Head of caudate nucleus (tissue), 42 donors: ENCODE measurements around the gene KDM7A.
"Not testable (repeated sequence)": the region's sequence is repeated elsewhere in the genome, so short reads cannot be mapped to it uniquely, and the experiment has no call there.

Experiments
- DNase-seq, 42 donors: peaks; one replicate each; pipeline versions ENCODE4 v3.0.0 to v3.0.0-alpha.2; 2020 to 2021; ENCODE audit warnings: mixed read lengths in 7 of 42
- intact Hi-C: fragments of 100-400 bp; cut with DNase I; formaldehyde crosslinking; loops from one replicate; pipeline ENCODE4 v1.15.0; 2022

The KDM7A gene

DNA sequence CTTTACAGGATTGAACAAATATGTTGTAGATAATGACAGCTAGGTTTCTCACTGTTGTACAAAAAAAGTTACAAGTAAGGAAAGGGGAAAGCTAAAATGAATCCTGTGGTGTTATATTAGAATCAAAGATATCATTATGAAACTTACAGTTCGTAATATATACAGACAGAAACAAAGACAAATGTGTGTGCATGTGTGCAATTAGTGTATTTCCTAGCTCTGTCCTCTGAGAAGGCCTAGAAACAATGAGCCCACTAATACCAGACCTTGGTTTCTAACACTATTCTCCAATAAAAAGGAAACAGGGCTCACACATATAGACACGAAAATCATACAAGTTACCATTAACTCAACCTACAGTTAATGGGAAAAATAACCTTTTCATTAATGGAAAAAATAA is 8.0 kb downstream of the KDM7A start:
- intact Hi-C loops: no loop called here
- DNase-seq: no peak

- intact Hi-C loops: no loop called here
- DNase-seq: no peak
Measured at GRCh38 chr7:140165422-140165821, 11.4 kb downstream of the KDM7A start.

DNA sequence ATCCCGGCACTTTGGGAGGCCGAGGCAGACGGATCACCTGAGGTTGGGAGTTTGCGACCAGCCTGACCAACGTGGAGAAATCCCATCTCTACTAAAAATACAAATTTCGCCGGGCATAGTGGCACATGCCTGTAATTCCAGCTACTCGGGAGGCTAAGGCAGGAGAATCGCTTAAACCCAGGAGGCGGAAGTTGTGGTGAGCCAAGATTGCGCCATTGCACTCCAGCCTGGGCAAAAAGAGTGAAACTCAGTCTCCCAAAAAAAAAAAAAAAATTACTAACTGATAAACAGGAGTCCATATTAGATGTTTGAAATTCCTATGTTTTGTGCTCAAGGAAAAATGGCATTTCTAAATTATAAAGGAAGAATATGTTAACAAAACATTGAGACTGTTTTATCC is 14.7 kb downstream of the KDM7A start:
- intact Hi-C loops, DNase-seq: not testable (repeated sequence)

DNA sequence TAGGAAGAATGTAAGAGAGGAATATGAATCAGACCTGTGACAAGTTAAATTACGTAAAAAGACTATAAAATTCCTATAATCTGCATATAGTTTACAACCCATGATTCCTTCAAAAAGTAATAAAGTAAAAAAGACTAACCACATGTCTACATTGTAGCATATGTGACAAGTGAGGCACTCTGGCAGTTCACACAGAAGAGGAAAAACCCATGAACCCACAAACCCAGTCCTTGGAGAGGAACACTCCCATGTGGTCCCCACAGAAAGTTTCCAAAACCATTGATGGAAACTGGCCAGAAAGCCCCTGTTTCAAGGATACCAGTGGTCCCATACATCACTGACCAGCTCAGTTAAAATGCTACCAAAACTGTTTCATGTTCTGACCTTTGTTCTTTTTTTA is 15.7 kb downstream of the KDM7A start:
- no peak for DNase-seq
- intact Hi-C loops: no loop called here

DNA sequence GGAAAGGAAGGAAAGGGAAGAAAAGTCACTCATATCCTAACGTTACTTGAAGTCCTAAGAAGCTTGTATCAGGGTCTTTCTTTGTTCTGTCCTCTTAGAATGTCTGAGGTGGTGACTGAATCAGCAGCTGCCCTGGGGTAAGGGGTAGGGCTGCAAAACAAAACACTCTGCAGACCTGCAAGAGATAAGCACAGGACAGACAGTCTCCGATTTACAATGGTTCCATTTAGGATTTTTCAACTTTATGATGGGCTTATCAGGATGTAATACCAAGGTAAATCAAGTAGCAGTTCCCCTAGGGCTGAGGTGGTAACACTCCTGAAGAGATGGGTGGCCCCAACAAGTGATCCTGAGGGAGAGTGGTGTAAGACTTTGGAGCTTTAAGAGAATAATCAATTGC is 16.5 kb downstream of the KDM7A start:
- DNase-seq: no peak
- intact Hi-C loops: no loop called here

- no peak for DNase-seq
- intact Hi-C loops: no loop called here
Measured at GRCh38 chr7:140159497-140159896, 17.3 kb downstream of the KDM7A start.

- no peak for DNase-seq
- intact Hi-C loops: no loop called here
Measured at GRCh38 chr7:140156460-140157080, 20.2 kb downstream of the KDM7A start.

DNA sequence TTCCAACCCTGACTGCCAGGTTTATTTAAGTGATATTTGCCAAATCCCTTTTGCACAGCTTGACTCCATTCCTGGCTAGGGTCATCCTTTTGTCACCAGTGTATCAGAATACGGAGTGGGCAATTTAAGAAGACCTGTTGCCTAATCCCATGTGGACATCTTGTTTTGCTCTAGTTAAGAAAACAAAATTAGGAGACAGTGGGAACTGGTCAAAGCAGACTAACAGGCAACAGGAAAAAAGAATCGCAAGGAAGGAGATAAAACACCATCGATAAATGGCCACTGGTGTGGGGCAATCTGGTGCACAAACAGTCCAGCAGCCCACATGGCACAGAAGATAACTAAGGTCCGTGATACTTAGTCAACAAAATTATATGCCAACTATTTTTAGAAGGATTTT is 21.4 kb downstream of the KDM7A start:
- no peak for DNase-seq
- intact Hi-C loops: no loop called here

DNA sequence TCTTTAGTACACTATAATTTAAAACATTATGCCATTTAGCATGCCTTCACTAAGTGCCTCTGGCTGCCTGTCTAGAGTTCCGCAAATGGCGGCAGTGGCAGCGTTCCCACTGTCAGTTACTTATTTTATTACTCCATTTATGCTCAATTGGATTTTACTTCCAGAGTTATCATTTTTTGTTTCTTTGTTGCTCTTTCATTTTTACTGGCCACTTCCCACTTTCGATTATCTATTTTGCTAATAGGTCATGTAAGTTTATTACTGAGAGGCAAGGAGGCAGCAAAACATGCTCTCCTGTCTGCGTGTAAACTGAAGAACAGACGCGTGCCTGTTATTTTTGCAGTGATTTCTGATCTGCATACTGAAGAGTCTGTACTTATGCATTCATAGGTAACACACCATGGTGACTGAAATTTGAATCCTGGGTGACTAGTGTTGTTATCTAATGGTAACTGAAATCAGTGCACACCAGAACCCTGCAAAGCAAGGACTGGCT is 23.1 kb downstream of the KDM7A start:
- DNase-seq: peak in 1 of 42 donors; percentile 33
- intact Hi-C loops: no loop called here

DNA sequence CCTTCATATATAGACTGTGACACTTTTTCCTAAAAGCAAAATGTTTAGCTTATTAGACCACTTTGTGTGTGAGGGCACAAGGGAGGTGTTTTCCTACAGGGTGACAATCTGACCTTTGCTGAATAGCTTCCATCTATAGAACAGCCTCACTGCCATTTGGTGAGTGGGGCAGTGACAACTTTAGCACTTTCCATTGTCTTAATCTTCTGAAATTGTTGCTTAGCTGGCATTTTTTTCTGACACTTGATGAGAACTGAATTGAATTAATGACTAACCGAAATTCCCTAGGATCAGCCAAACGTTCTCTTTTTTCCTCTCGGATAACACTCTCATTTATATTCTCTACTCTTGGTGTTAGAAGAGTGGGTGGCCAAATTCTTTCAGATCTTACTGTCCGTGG is 30.2 kb downstream of the KDM7A start:
- no peak for DNase-seq
- intact Hi-C loops: no loop called here

GRCh38 chr7:140145709-140146108 is 31.1 kb downstream of the KDM7A start:
- no peak for DNase-seq
- intact Hi-C loops: no loop called here

DNA sequence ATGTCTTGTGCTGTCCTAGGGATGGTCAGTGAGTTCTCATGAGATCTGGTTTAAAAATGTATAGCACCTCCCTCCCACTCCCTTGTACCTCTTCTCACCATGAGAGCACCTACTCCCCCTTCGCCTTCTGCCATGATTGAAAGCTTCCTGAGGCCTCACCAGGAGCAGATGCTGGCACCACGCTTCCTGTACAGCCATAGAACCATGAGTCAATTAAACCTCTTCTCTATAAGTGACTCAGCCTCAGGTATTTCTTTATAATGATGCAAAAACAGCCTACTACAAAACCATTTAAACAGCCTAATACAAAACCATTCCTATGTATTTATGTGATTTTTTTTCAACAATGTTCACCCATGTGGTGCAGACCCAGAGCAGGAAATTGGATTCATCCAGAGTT is 32.0 kb downstream of the KDM7A start:
- no peak for DNase-seq
- intact Hi-C loops: no loop called here

GRCh38 chr7:140143997-140144396 is 32.8 kb downstream of the KDM7A start:
- no peak for DNase-seq
- intact Hi-C loops: no loop called here

DNA sequence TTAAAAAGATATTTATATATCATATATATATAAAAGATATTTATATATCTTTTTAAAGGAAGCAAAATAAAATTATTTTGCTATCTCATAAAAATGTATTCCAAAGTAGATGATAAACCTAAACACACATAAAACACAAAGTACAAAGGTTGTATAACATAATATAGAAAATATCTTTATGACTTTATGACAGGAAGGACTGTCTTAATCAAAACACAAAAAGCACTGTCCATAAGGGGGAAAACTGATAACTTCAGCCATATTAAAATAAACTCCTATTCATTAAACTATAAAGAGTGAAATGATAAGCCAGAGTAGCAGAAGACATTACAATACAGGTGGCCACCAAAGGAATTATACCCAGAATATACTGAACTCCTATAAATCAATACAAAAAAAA is 34.8 kb downstream of the KDM7A start:
- no peak for DNase-seq
- intact Hi-C loops: no loop called here

- intact Hi-C loops: no loop called here
- DNase-seq: no peak
Measured at GRCh38 chr7:140141256-140141655, 35.5 kb downstream of the KDM7A start.

GRCh38 chr7:140137078-140137477 is 39.7 kb downstream of the KDM7A start:
- intact Hi-C loops: no loop called here
- DNase-seq: no peak

DNA sequence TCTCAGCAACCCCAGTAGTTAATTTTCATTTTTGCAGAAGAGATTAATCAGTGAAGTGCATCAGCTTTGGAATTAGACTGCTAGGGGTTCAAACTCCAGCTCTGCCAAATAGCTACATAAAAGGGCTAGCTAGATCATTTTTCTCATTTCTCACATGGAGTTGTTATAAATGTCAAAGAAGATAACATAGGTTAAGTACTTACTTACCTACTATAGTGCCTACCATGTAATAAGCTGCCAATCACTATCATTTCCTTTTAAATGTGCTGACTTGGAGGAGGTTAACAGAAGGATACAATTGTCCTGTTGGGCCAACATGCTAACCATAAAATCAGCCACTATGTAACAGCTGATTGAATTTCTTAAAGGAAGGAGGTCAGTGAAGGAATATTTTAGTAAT is 40.7 kb downstream of the KDM7A start:
- no peak for DNase-seq
- intact Hi-C loops: no loop called here

DNA sequence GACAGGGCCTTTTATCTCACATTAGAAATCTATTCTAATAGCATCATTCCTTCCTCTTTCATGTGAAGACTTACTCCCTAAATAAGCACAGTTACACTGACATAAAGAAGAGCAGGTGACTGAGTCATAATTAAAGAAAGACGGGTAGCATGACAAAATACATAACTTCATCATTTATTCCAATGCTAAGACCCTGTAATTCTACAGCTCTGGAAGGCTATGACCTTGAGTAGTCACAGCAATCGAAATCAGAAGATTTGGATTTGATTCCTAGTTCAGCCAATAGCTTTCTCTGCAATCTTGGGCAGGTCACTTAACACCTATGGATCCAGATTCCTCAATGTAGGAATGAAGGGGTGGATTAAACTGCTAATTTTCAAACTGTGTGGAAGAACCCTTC is 42.7 kb downstream of the KDM7A start:
- DNase-seq: no peak
- intact Hi-C loops: no loop called here

DNA sequence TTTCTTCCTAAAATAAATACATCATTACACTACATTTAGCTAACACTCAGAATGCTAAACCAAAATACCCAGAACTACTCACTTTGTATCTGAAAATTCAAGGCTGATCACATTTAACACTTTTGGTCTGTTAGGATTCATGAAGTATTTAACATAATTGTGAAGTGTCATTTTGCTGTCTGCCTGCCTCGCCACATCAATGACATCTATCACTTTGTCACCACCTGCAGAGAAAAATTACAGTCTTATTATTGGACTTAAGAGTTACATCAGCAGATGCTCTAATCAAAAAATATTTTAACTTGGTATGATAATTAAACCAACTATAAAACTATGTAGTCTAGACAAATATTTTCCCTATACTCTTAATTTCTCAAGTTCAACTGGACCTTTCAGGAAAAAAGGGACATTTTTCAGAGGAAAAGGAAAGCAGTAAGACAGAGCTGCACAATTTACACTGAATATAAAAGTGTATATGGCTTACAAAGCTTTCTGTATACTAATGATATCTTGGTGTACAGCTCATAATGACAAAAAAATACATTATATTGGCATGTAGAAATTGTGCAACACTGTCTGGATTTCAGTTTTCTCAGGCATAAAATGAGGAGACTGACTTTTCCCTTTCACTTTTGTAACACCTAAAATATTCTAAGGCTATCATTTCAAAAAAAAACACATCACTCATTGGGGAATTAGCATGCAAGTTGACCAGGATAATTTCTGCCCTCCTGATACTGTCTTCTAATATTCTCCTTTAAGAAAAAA is 49.2 kb downstream of the KDM7A start:
- DNase-seq: no peak
- intact Hi-C loops: no loop called here

DNA sequence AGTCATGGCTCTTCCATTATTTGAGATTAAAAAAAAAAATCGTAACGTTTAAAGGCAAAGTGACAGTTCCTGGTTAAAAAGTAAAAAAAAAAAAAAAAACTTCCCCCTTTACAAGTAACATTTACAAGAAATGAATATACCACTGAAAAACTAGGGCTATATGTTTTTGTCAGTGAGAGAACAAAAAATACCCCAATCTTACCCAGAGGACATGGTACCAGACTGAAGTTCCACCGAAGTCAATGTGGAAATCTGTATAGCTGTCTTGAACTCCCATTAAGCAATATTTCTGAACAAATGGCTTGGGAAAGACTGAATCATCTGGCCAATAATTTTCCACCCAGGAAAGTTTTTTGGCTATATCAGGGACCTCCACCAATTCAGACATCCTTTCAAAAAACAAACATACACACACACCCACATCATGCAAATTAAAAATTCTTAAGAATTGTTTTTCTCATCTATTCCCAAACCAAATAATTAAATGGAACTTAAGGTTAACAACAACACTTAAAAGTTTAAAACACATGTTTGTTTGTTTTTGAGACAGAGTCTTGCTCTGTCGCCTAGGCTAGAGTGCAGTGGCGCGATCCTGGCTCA is 50.2 kb downstream of the KDM7A start:
- DNase-seq: no peak
- intact Hi-C loops: no loop called here

- DNase-seq: no peak
- intact Hi-C loops: no loop called here
Measured at GRCh38 chr7:140122965-140123364, 53.8 kb downstream of the KDM7A start.
